NCI-H510A (cell line): ENCODE results near the gene ARSI.

ENCODE experiments used
- DNase-seq: peaks from one replicate; lab custom pipeline; 2025; lab: John Stamatoyannopoulos, UW

Gene ARSI

GRCh38 chr5:150326707-150327106 lies 24.0 kb upstream of the ARSI start:
- DNase-seq, result no peak

GRCh38 chr5:150325426-150325825 lies 22.7 kb upstream of the ARSI start:
- no peak for DNase-seq

GRCh38 chr5:150323819-150324218 lies 21.1 kb upstream of the ARSI start:
- DNase-seq, result no peak

- no peak for DNase-seq
Observed at GRCh38 chr5:150323092-150323491, 20.4 kb upstream of the ARSI start.

GRCh38 chr5:150322202-150322601 lies 19.5 kb upstream of the ARSI start:
- no peak for DNase-seq

GRCh38 chr5:150321784-150322183 lies 19.1 kb upstream of the ARSI start:
- DNase-seq, result no peak

GRCh38 chr5:150321211-150321610 lies 18.5 kb upstream of the ARSI start:
- DNase-seq, result no peak

- no peak for DNase-seq
Observed at GRCh38 chr5:150320044-150320613, 17.4 kb upstream of the ARSI start.

GRCh38 chr5:150319484-150319790 lies 16.7 kb upstream of the ARSI start:
- no peak for DNase-seq

GRCh38 chr5:150318613-150319483 lies 16.1 kb upstream of the ARSI start:
- no peak for DNase-seq

- no peak for DNase-seq
Observed at GRCh38 chr5:150317048-150318003, 14.6 kb upstream of the ARSI start.

GRCh38 chr5:150316320-150316719 lies 13.6 kb upstream of the ARSI start:
- DNase-seq, result no peak

GRCh38 chr5:150315245-150315644 lies 12.5 kb upstream of the ARSI start:
- no peak for DNase-seq

GRCh38 chr5:150313921-150314716 lies 11.4 kb upstream of the ARSI start:
- no peak for DNase-seq

GRCh38 chr5:150313501-150313900 lies 10.8 kb upstream of the ARSI start:
- no peak for DNase-seq

- DNase-seq, result no peak
Observed at GRCh38 chr5:150312518-150312917, 9.8 kb upstream of the ARSI start.

- no peak for DNase-seq
Observed at GRCh38 chr5:150311015-150311692, 8.4 kb upstream of the ARSI start.

GRCh38 chr5:150310246-150310645 lies 7.5 kb upstream of the ARSI start:
- DNase-seq, result no peak

GRCh38 chr5:150309886-150310239 lies 7.2 kb upstream of the ARSI start:
- DNase-seq, result no peak

- no peak for DNase-seq
Observed at GRCh38 chr5:150309101-150309885, 6.6 kb upstream of the ARSI start.
